ENCODE measurements around the gene EXOC7.

EXOC7 gene

GRCh38 chr17:76119409-76120371 is 16.1 kb upstream of the EXOC7 start:
- DNase-seq: no peak

- DNase-seq: no peak
Measured at GRCh38 chr17:76115138-76115754, 11.7 kb upstream of the EXOC7 start.

- peak; percentile 32 for DNase-seq
Measured at GRCh38 chr17:76111956-76112355, 8.4 kb upstream of the EXOC7 start.

DNA sequence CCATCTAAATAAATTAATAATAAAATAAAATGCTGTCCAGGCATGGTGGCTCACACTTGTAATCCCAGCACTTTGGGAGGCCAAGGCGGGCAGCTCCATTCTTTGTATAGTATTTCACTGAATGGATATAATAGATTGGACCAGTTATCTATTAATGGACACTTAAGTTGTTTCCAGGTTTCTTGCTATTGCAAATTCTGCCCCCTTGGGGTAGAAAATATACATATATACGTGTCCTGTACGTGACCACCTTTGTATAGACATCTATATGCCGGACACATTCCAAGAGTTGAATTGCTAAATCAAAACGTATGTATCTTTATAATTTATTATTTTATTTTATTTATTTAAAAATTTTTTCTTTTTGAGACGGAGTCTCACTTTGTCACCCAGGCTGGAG is 3.9 kb upstream of the EXOC7 start:
- DNase-seq: no peak

- DNase-seq: peak; percentile 64
Measured at GRCh38 chr17:76106703-76107102, 3.1 kb upstream of the EXOC7 start.

- DNase-seq: no peak
Measured at GRCh38 chr17:76104896-76105231, 1.3 kb upstream of the EXOC7 start.

- no peak for DNase-seq
Measured at GRCh38 chr17:76104140-76104895, 731 bp upstream of the EXOC7 start.

GRCh38 chr17:76102944-76103273 is 678 bp downstream of the EXOC7 start:
- DNase-seq: no peak

- no peak for DNase-seq
Measured at GRCh38 chr17:76097716-76098295, 5.8 kb downstream of the EXOC7 start.

DNA sequence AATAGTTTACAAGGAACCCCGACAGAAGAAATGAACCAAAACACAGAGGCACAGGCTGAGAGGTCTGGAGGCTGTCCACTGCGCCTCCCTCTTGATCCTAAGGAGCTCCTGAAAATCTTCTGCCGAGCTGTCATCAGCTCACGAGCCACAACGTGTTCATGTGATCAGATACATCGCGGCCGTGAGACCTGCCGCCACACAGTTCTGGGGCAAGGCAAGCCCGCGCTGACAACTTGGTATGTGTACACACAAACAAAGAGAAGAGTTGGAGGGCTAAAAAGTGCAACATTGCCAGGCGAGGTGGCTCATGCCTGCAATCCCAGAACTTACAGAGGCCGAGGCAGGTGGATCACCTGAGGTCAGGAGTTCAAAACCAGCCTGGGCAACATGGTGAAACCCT is 7.6 kb downstream of the EXOC7 start:
- DNase-seq: no peak

GRCh38 chr17:76094046-76094445 is 9.5 kb downstream of the EXOC7 start:
- no peak for DNase-seq

DNA sequence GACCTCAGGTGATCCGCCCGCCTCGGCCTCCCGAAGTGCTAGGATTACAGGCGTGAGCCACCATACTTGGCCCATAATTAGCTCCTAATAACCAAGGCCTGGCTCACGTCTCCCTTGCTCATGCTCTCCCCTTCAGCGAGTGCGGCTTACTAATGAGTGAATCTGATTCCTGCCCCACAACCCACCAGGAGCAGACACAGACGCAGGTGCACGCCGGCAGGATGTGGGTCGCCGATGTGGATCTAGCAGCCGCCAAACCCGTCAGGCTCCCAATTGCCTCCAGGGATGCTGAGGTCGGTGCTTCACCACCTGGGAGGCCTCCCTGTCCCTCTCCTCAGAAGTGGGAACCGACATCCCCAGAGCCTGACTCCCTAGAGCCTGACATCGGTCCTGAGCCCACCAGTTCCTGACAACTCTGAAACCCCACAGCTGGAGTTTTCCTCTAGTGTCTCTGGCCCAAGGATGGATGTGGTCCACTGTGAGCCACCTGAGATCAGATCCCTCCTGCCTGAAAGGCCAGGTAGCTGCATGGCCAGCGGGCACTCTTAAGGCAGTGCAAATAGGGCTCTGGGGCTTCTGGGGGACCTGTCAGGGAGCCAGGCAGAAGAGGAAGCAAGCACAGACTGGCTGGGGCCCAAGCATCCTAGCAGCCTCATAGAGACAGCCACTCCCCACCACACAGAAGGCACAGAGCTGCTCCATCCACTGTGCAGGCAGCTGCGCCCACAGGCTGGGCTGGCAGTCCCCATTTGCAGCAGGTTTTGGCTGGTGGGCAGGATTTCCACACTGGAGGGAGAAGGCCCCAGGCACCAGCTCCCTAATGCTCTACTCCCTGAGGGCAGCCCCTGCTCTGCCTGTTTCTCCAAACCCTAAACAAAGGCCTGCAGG is 10.8 kb downstream of the EXOC7 start:
- no peak for DNase-seq

DNA sequence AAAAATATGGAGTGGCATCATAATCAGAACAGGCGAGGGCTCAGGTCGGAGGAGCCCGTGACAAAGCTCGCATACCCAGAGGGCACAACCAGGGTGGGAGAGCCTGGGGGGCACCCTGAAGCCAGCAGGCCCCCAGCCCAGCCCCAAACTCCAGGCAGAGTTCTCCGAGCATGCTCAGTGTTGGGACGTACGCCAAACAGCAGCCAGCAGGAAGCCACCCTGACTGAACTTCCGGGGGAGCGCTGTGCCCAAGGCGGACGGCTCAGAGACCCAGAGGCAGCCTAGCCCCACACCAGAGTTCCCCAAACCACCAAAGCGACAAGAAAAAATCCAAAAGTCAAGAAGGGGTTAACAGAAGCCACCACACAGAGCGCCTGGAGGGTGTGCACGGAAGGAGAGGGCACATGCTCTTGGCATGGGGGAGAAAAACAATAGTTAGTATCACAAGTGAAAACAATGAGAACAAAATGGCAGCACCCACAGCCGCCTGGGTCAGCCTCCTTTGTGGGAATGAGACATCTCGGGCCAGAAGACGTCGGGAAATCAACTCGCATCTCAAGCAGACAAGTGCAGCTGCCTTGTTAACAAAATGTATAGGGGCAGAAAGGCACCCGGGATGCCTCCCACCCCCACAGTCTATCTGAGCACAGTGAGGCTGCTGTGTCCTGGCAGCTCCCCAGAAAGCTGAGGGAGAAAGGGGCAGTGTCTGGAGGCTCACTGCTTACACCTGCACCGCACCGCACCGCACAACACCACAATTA is 11.9 kb downstream of the EXOC7 start:
- no peak for DNase-seq

DNA sequence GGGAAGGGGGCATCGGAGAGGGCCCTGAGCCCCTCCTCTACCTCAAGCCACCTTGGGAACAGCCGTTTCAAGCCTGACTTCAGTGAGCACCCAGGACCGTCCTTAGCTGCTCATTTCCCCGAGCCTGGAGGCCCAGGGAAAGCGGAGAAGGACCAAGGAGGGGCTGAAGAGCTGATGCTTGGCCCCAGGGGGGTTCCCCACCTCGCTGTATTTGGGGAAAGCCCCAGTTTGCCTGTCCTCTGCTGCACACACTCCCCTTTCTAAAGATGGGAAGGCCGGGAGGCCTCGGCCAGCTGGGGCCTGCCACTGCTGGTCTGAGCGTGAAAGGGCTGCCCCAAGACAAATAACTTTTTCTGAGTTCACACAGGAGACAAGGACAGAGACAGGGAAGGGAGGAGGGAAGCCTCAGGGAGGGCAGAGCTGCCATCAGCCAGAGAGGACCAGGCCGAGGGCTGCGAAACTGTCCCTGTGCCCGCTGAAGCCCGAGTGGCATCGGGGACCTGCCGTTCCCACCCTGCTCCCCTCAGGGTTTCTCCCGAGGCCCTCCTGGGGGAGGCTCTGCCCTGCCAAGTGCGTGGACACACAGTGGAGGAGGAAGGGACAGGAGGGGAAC is 13.0 kb downstream of the EXOC7 start:
- DNase-seq: no peak

GRCh38 chr17:76089680-76090516 is 13.7 kb downstream of the EXOC7 start:
- no peak for DNase-seq

GRCh38 chr17:76088868-76089576 is 14.6 kb downstream of the EXOC7 start:
- no peak for DNase-seq

DNA sequence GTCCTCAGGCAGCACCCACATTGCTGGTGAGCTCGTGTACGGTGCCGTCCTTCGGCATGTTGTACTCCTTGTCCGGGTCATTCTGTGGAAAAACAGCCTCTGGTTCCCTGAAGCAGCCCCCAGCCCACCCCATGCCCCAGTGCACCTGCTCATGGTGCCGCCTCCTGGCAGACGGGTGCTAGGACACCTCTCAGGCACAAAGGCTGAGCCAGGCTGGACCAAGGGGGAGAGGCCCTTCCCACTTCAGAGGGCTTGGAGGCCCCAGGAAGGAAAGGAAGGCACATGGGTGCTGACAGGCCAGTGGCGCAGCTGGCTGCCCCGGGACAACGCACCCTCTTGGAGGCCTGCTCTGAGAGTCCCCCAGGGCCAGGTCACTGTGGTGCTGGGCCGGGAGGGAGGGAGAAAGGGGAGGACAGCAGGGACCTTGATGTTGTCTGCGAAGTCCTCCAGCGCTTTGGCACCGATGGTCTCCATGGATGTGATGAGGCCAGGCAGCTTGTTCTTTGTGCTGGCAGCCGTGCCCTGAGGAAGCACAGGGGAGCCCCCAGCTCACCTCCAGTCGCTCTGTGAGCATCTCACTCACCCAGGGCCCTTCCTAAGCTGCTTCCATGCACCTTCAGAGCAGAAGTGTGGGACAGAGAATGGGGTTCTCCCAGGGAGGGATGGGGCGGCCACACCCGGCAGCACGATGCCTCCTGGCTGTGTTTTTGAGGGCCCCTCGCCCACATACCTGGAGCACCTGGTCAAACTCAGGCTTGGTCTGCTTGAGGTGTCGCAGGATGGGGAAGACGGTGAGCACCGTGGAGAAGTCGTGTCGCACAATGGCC is 15.3 kb downstream of the EXOC7 start:
- no peak for DNase-seq

DNA sequence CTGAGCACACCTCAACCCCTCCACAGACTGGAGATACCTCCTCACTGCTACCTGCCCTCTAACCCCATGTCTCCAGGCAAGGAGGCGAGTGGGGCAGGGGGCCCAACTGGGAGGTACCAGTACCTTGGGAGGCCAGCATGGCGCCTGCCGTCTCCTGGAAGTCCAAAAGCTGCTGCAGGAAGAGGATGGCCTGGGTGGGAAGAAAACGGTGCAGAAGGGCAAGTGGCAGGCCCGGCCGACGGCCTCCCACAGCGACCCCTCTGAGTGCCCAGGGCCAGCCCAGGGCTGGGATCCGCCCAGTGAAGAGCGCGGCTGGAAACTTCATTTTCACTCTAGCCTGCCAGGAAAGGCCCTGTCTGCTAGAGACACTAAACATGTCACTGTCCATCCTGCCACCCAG is 16.1 kb downstream of the EXOC7 start:
- no peak for DNase-seq

GRCh38 chr17:76086384-76086783 is 17.2 kb downstream of the EXOC7 start:
- DNase-seq: no peak
